ENCODE results near the gene PARD3. TPM values are rescaled to one million over a fixed set of nuclear protein-coding genes. Genes with fewer than 3 reads are reported as not detected.

The PARD3 gene
- total RNA-seq, 4 donors from 2014 or later = 98.9 to 122 (median 105) TPM

- no peak for DNase-seq (ENCODE audit: extremely low spot score)
- Histone ChIP-seq H3K36me3 (no peaks in the 10 kb centered on the region), H3K4me1 (peaks cover 0 to 2% (median under 1%) of the 10 kb centered on the region in 4 donors), H3K27ac (replicated peaks in 1 of 4) (no peak overlapping the region), H3K27me3 (no peaks in the 10 kb centered on the region), H3K4me3 (no peak overlapping the region), H3K9me3 (no peaks in the 10 kb centered on the region)
- intact Hi-C loops (cut with DNase I) = no loop called here
- WGBS = 63% methylated on average over 3 of the region's 3 CpGs
- TF ChIP-seq POLR2AphosphoS5 (IDR thresholded peaks at IDR 0.05) (no peak), CTCF (IDR thresholded peaks at IDR 0.05) (no peak), POLR2A (IDR thresholded peaks at IDR 0.05; ENCODE audit: low read depth) (no peak), EP300 (IDR thresholded peaks at IDR 0.05) (no peak)
Observed at GRCh38 chr10:34426041-34426440, 389.1 kb downstream of the PARD3 start.

- no peak for DNase-seq (ENCODE audit: extremely low spot score)
- 82% methylated on average over 5 of the region's 5 CpGs for WGBS
- H3K36me3 ChIP-seq = no peaks in the 10 kb centered on the region
- peaks cover 0 to 7% (median 0%) of the 10 kb centered on the region in 4 donors for H3K4me1 ChIP-seq
- intact Hi-C loops (cut with DNase I) = no loop called here
- H3K9me3 ChIP-seq = no peaks in the 10 kb centered on the region
- TF ChIP-seq POLR2A (IDR thresholded peaks at IDR 0.05; ENCODE audit: low read depth) = no peak
- TF ChIP-seq EP300 (IDR thresholded peaks at IDR 0.05) = no peak
- no peak for TF ChIP-seq POLR2AphosphoS5 (IDR thresholded peaks at IDR 0.05)
- TF ChIP-seq CTCF (IDR thresholded peaks at IDR 0.05) = no peak
- H3K4me3 ChIP-seq = no peak overlapping the region
- no peak overlapping the region for H3K27ac ChIP-seq (replicated peaks in 1 of 4)
- no peaks in the 10 kb centered on the region for H3K27me3 ChIP-seq
Observed at GRCh38 chr10:34423673-34424625, 391.1 kb downstream of the PARD3 start.

GRCh38 chr10:34420795-34421194 lies 394.3 kb downstream of the PARD3 start:
- H3K36me3 ChIP-seq = no peaks in the 10 kb centered on the region
- DNase-seq (ENCODE audit: extremely low spot score) = no peak
- TF ChIP-seq POLR2A (IDR thresholded peaks at IDR 0.05; ENCODE audit: low read depth) (no peak), CTCF (IDR thresholded peaks at IDR 0.05) (no peak), POLR2AphosphoS5 (IDR thresholded peaks at IDR 0.05) (no peak), EP300 (IDR thresholded peaks at IDR 0.05) (no peak)
- H3K4me3 ChIP-seq = no peak overlapping the region
- WGBS = 57% methylated on average over 1 of the region's 1 CpG
- intact Hi-C loops (cut with DNase I) = no loop called here
- H3K4me1 ChIP-seq = peaks cover 0 to 7% (median 2%) of the 10 kb centered on the region in 4 donors
- no peaks in the 10 kb centered on the region for H3K27me3 ChIP-seq
- H3K9me3 ChIP-seq = no peaks in the 10 kb centered on the region
- H3K27ac ChIP-seq (replicated peaks in 1 of 4) = no peak overlapping the region

- Histone ChIP-seq H3K4me1 (peaks cover 0 to 7% (median 2%) of the 10 kb centered on the region in 4 donors), H3K36me3 (no peaks in the 10 kb centered on the region), H3K9me3 (no peaks in the 10 kb centered on the region), H3K27ac (replicated peaks in 1 of 4) (no peak overlapping the region), H3K27me3 (no peaks in the 10 kb centered on the region), H3K4me3 (no peak overlapping the region)
- WGBS = 93% methylated on average over 3 of the region's 3 CpGs
- intact Hi-C loops (cut with DNase I) = no loop called here
- no peak for DNase-seq (ENCODE audit: extremely low spot score)
- TF ChIP-seq POLR2AphosphoS5 (IDR thresholded peaks at IDR 0.05) = no peak
- no peak for TF ChIP-seq POLR2A (IDR thresholded peaks at IDR 0.05; ENCODE audit: low read depth)
- no peak for TF ChIP-seq EP300 (IDR thresholded peaks at IDR 0.05)
- TF ChIP-seq CTCF (IDR thresholded peaks at IDR 0.05) = no peak
Observed at GRCh38 chr10:34420273-34420672, 394.8 kb downstream of the PARD3 start.
